K562 (cell line): Measurements from ENCODE around the gene RNF123. TPM values are rescaled to one million over a fixed set of nuclear protein-coding genes. Genes with fewer than 3 reads are reported as not detected.
A peak's percentile ranks its signal among the peaks of the same experiment; 100 is the strongest.
"Not testable (repeated sequence)": the region's sequence is repeated elsewhere in the genome, so short reads cannot be mapped to it uniquely, and the experiment has no call there.

Experiments
- ATAC-seq: fragments of 200-7000 bp; cut with Tn5 transposase; 3 replicates; pipeline ENCODE4 v1.9.1; 2020; ENCODE audit warnings: moderate library complexity
- BruUV-seq: library from RNA; stranded (reverse); fragments of 400-500 nt; replicated peaks from 2 replicates; lab custom pipeline; 2021; lab: Mats Ljungman, UMichigan
- CTCF ChIA-PET: fragments of 300-600 bp; formaldehyde crosslinking; extraction: SDS; loops from one replicate; lab custom pipeline; 2021; ENCODE audit warnings: low intra/inter-chr PET ratio; lab: Yijun Ruan, JAX
- POLR2A ChIA-PET: fragments of 300-600, 350-650 bp; sonication (Branson Sonifier 250); formaldehyde crosslinking; extraction: SDS; loops from one replicate; lab custom pipeline; 2021; ENCODE audit warnings: antibody characterized with exemption, inconsistent platforms; lab: Yijun Ruan, JAX
- DNase-seq, 4 experiments: peaks; one replicate each; pipeline versions ENCODE4 v3.0.0 to v3.0.0-alpha.2; 2011 to 2018; ENCODE audit warnings: low spot score in 3 of 4, mixed read lengths in 3 of 4; ENCODE audit errors: extremely low read depth in 1 of 4
- FAIRE-seq: peaks from 2 replicates; lab custom pipeline; 2011; peaks lifted over from hg19 to GRCh38; lab: Jason Lieb, UNC
- H2AFZ ChIP-seq: 2 replicates; pipeline ENCODE4 v1.6.0; 2011; ENCODE audit warnings: low read depth, low read length, control low read depth, inconsistent platforms
- H3K27ac ChIP-seq: fragments of 200-600 bp; 3 replicates; pipeline ENCODE4 v1.8.0; 2011; ENCODE audit warnings: low read depth, mild to moderate bottlenecking, control low read depth, inconsistent platforms, low read length, moderate library complexity, mixed read lengths; ENCODE audit errors: extremely low read depth
- H3K27me3 ChIP-seq, 2 experiments: fragments of 300-600 bp in 1 of 2; 2 replicates in 1 of 2; 3 replicates in 1 of 2; pipeline versions ENCODE4 v1.6.0 to v1.8.0; 2011; ENCODE audit warnings: inconsistent platforms in 2 of 2, low read length in 2 of 2, mild to moderate bottlenecking in 1 of 2, mixed read lengths in 1 of 2, moderate library complexity in 1 of 2; ENCODE audit not compliant: control insufficient read depth in 2 of 2, insufficient read depth in 2 of 2
- H3K36me3 ChIP-seq: fragments of 300-600 bp; 3 replicates; pipeline ENCODE4 v1.8.0; 2011; ENCODE audit warnings: mild to moderate bottlenecking, low read length, inconsistent platforms; ENCODE audit not compliant: control insufficient read depth, insufficient read depth
- H3K4me1 ChIP-seq, 2 experiments: fragments of 200-600 bp in 1 of 2; replicated peaks in 1 of 2; 2 replicates in 1 of 2; 3 replicates in 1 of 2; pipeline versions ENCODE4 v1.5.1 to v1.8.0; 2011; ENCODE audit warnings: inconsistent platforms in 2 of 2, low read length in 2 of 2, mild to moderate bottlenecking in 1 of 2, mixed read lengths in 1 of 2, moderate library complexity in 1 of 2; ENCODE audit not compliant: control insufficient read depth in 2 of 2, insufficient read depth in 2 of 2
- H3K4me2 ChIP-seq: 2 replicates; pipeline ENCODE4 v1.6.1; 2011; ENCODE audit warnings: low read length, control low read depth, inconsistent platforms, mixed read lengths; ENCODE audit not compliant: insufficient read depth
- H3K4me3 ChIP-seq: fragments of 200-600 bp; sonication (generic), shearing (Covaris generic); 2 replicates; pipeline ENCODE4 v1.5.1; 2016; ENCODE audit warnings: control low read depth, inconsistent platforms
- H3K79me2 ChIP-seq: fragments of 200-600 bp; 3 replicates; pipeline ENCODE4 v1.8.0; 2011; ENCODE audit warnings: low read length, inconsistent platforms; ENCODE audit not compliant: control insufficient read depth, insufficient read depth
- H3K9ac ChIP-seq, 2 experiments: 2 replicates each; pipeline versions ENCODE4 v1.6.0 to v1.6.1; 2011; ENCODE audit warnings: low read depth in 2 of 2, low read length in 2 of 2, control low read depth in 1 of 2, inconsistent platforms in 1 of 2, mild to moderate bottlenecking in 1 of 2, mixed read lengths in 1 of 2; ENCODE audit not compliant: insufficient read depth in 1 of 2
- H3K9me1 ChIP-seq: one replicate; pipeline ENCODE4 v1.6.0; 2011; ENCODE audit warnings: inconsistent platforms, mild to moderate bottlenecking, low read length, moderate library complexity; ENCODE audit not compliant: control insufficient read depth, insufficient read depth
- H3K9me3 ChIP-seq: replicated peaks from 2 replicates; pipeline ENCODE4 v1.5.1; 2011; ENCODE audit warnings: low read depth, low read length, inconsistent platforms; ENCODE audit not compliant: control insufficient read depth, insufficient read depth
- H4K20me1 ChIP-seq: replicated peaks from 2 replicates; pipeline ENCODE4 v1.6.1; 2011; ENCODE audit warnings: low read length, inconsistent platforms, mixed read lengths; ENCODE audit not compliant: control insufficient read depth, insufficient read depth
- POLR2G ChIP-seq: fragments of 200-400 bp; formaldehyde crosslinking; IDR thresholded peaks from 2 replicates; pipeline ENCODE4 v1.6.1; 2017; ENCODE audit warnings: low read depth, mild to moderate bottlenecking, antibody characterized with exemption, low read length, moderate library complexity
- RBFOX2 ChIP-seq: fragments of 200-400 bp; formaldehyde crosslinking; IDR thresholded peaks from 2 replicates; pipeline ENCODE4 v1.6.1; 2017; ENCODE audit warnings: low read depth, mild to moderate bottlenecking, low read length, moderate library complexity
- WGBS: fragments of 100-300 bp; shearing (Covaris generic); methylation state at CpG from one replicate; pipeline ENCODE4 v1.1.6; 2016; ENCODE audit warnings: low coverage, mixed read lengths; ENCODE audit not compliant: insufficient coverage; ENCODE audit errors: missing lambda C conversion rate; 5-methylcytosine and 5-hydroxymethylcytosine counted together
- in situ Hi-C: fragments of 300-500 bp; cut with MboI; formaldehyde crosslinking; loops from 4 replicates; pipeline ENCODE4 v1.15.0; 2018; ENCODE audit warnings: inconsistent platforms, mixed read lengths
- intact Hi-C: fragments of 100-400 bp; cut with micrococcal nuclease; formaldehyde crosslinking; loops from 2 replicates; pipeline ENCODE4 v1.14.2; 2022
- polyA plus RNA-seq, 8 experiments: library from polyadenylated mRNA; depleted of rRNA in 4 of 8; stranded (reverse) in 5 of 8; unstranded in 3 of 8; fragments of >200 nt; fragmentation: Nextera tagmentation in 2 of 8; fragmentation: Illumina TruSeq in 1 of 8; extraction: Ambion mirVana in 2 of 8; extraction: Trizol in 1 of 8; gene quantifications; 2 replicates each; pipeline versions ENCODE4 v1.2.1 to v1.2.3, GENCODE V29; 2011 to 2014; ENCODE audit warnings: inconsistent platforms in 1 of 8, missing spikeins in 1 of 8
- total RNA-seq, 7 experiments: library from RNA; depleted of rRNA in 6 of 7; stranded (reverse); fragments of >200 nt in 6 of 7; fragmentation: Illumina TruSeq in 2 of 7; extraction: Trizol in 2 of 7; gene quantifications; 2 replicates each; pipeline versions ENCODE4 v1.2.1 to v1.2.3, GENCODE V29; 2011 to 2021; ENCODE audit warnings: low replicate concordance in 1 of 7

The RNF123 gene
- total and polyA plus RNA-seq, 9 of the 15 experiments (the other 6 are each of a cell fraction or from before 2014, with no cell fraction given) = 8.7 to 53.1 (median 17.5) TPM

GRCh38 chr3:49690856-49691255 lies 1.5 kb downstream of the RNF123 start:
- H4K20me1 ChIP-seq, intact Hi-C loops, H3K27ac ChIP-seq, ATAC-seq, H3K9me3 ChIP-seq, CTCF ChIA-PET, H3K4me3 ChIP-seq, H2AFZ ChIP-seq, FAIRE-seq, in situ Hi-C loops, BruUV-seq, H3K27me3 ChIP-seq, DNase-seq, H3K36me3 ChIP-seq, H3K9me1 ChIP-seq: not testable (repeated sequence)
- Histone ChIP-seq H3K4me2 (peak overlapping the region; percentile 81; the same call in 1 of the 2 replicates), H3K4me1 (peaks cover 6 to 33% of the 10 kb centered on the region in 2 experiments; a peak in 4 of 5 replicates), H3K79me2 (peaks cover 26% of the 10 kb centered on the region), H3K9ac (peak overlapping the region in 1 of 2 experiments; percentile 68; a peak in 1 of 4 replicates)
- TF ChIP-seq RBFOX2 (0 out of 2 replicates have a peak, but pooled peaks have one; percentile 20), POLR2G (0 out of 2 replicates have a peak, but pooled peaks have one; percentile 44)
- 100% methylated on average over 1 of the region's 3 CpGs for WGBS
- POLR2A ChIA-PET = interaction anchor here (0.8 kb wide), 1 partner anchor 151 kb away, joined by 4 read pairs; no protein-coding TSS in a partner anchor

- BruUV-seq, H3K27ac ChIP-seq, H3K9me3 ChIP-seq, H3K27me3 ChIP-seq, CTCF ChIA-PET, H4K20me1 ChIP-seq, H3K4me2 ChIP-seq, ATAC-seq, FAIRE-seq, H2AFZ ChIP-seq, H3K4me3 ChIP-seq, DNase-seq, H3K9me1 ChIP-seq, in situ Hi-C loops, H3K36me3 ChIP-seq, intact Hi-C loops: not testable (repeated sequence)
- peaks cover 6 to 29% of the 10 kb centered on the region in 2 experiments; a peak in 4 of 5 replicates for H3K4me1 ChIP-seq
- WGBS = 98% methylated on average over 3 of the region's 3 CpGs
- peak overlapping the region in 1 of 2 experiments; percentile 70; a peak in 2 of 4 replicates for H3K9ac ChIP-seq
- H3K79me2 ChIP-seq = peaks cover 26% of the 10 kb centered on the region
- POLR2A ChIA-PET = interaction anchor here (0.8 kb wide), 1 partner anchor 151 kb away, joined by 4 read pairs; no protein-coding TSS in a partner anchor
These were observed 2.1 kb downstream of the RNF123 start for GRCh38 chr3:49691481-49691880.

GRCh38 chr3:49694409-49695070 lies 5.2 kb downstream of the RNF123 start:
- H3K79me2 ChIP-seq = peaks cover 25% of the 10 kb centered on the region
- peaks cover 0 to 13% of the 10 kb centered on the region in 2 experiments; a peak in 4 of 5 replicates for H3K4me1 ChIP-seq
- 54% methylated on average over 6 of the region's 6 CpGs for WGBS
- H3K9ac ChIP-seq, H3K4me2 ChIP-seq, H3K27me3 ChIP-seq, H2AFZ ChIP-seq, H3K27ac ChIP-seq, BruUV-seq, in situ Hi-C loops, ATAC-seq, H3K4me3 ChIP-seq, intact Hi-C loops, H3K9me3 ChIP-seq, CTCF ChIA-PET, H4K20me1 ChIP-seq, H3K9me1 ChIP-seq: not testable (repeated sequence)
- peaks cover 21% of the 10 kb centered on the region; the same call in 2 of the 3 replicates for H3K36me3 ChIP-seq
- peak; percentile 55 for FAIRE-seq
- POLR2A ChIA-PET = interaction anchor here (0.6 kb wide), 1 partner anchor 667 kb away, joined by 3 read pairs; no protein-coding TSS in a partner anchor
- peak in 1 of 4 experiments; percentile 40 for DNase-seq
